GM12801 (cell line): ENCODE measurements around the gene RABAC1.

Experiments used
- CTCF ChIP-seq: IDR thresholded peaks from one replicate; pipeline ENCODE4 v1.5.1; 2011; ENCODE audit warnings: control low read depth; ENCODE audit not compliant: insufficient read length; ENCODE audit errors: extremely low read depth

The RABAC1 gene

GRCh38 chr19:41998246-41999020, 39.3 kb upstream of the RABAC1 start:
- no peak for TF ChIP-seq CTCF

GRCh38 chr19:41997851-41998229, 38.7 kb upstream of the RABAC1 start:
- no peak for TF ChIP-seq CTCF

- TF ChIP-seq CTCF, result no peak
These were observed 38.2 kb upstream of the RABAC1 start for GRCh38 chr19:41997121-41997850.

GRCh38 chr19:41995959-41996797, 37.1 kb upstream of the RABAC1 start:
- TF ChIP-seq CTCF, result no peak

GRCh38 chr19:41994994-41995958, 36.2 kb upstream of the RABAC1 start:
- no peak for TF ChIP-seq CTCF

GRCh38 chr19:41994521-41994971, 35.4 kb upstream of the RABAC1 start:
- no peak for TF ChIP-seq CTCF
